Cardiac fibroblast (primary cell): ENCODE measurements around the gene CCDC43.
A peak's percentile ranks its signal among the peaks of the same experiment; 100 is the strongest.
"Not testable (repeated sequence)": the region's sequence is repeated elsewhere in the genome, so short reads cannot be mapped to it uniquely, and the experiment has no call there.

Experiments
- DNase-seq, 2 donors: peaks; one replicate each; pipeline versions ENCODE4 v3.0.0 to v3.0.0-alpha.2; 2010; ENCODE audit warnings: low read depth in 2 of 2
- H3K4me3 ChIP-seq, 2 donors: replicated peaks in 1 of 2; 1 replicate in 1 of 2; 2 replicates in 1 of 2; pipeline ENCODE4 v1.5.1; 2011; ENCODE audit warnings: low read depth in 2 of 2, low read length in 2 of 2, mild to moderate bottlenecking in 2 of 2, moderate library complexity in 1 of 2
- CTCF ChIP-seq: IDR thresholded peaks from one replicate; pipeline ENCODE4 v1.5.1; 2011; ENCODE audit warnings: low read depth, mild to moderate bottlenecking, low read length, inconsistent platforms

The CCDC43 gene

GRCh38 chr17:44636562-44636961 is 53.0 kb downstream of the CCDC43 start:
- DNase-seq = peak; percentile 70 to 76
- TF ChIP-seq CTCF = peak; percentile 24
- no peak overlapping the region for H3K4me3 ChIP-seq

GRCh38 chr17:44634401-44634800 is 55.2 kb downstream of the CCDC43 start:
- H3K4me3 ChIP-seq, DNase-seq: not testable (repeated sequence)

- TF ChIP-seq CTCF = no peak
- DNase-seq = no peak
- no peak overlapping the region for H3K4me3 ChIP-seq
Measured at GRCh38 chr17:44633998-44634397, 55.6 kb downstream of the CCDC43 start.

- DNase-seq = no peak
- no peak overlapping the region for H3K4me3 ChIP-seq
- no peak for TF ChIP-seq CTCF
Measured at GRCh38 chr17:44630703-44631102, 58.9 kb downstream of the CCDC43 start.

GRCh38 chr17:44629314-44629713 is 60.3 kb downstream of the CCDC43 start:
- H3K4me3 ChIP-seq = no peak overlapping the region
- no peak for DNase-seq
- no peak for TF ChIP-seq CTCF

- peak in 1 of 2 donors; percentile 63 for DNase-seq
- no peak overlapping the region for H3K4me3 ChIP-seq
- TF ChIP-seq CTCF = no peak
Measured at GRCh38 chr17:44628243-44629188, 61.1 kb downstream of the CCDC43 start.

GRCh38 chr17:44627513-44628242 is 61.9 kb downstream of the CCDC43 start:
- no peak for DNase-seq
- TF ChIP-seq CTCF = no peak
- no peak overlapping the region for H3K4me3 ChIP-seq
